Prostate gland (tissue), 2 donors: Measurements from ENCODE around the gene LAGE3. TPM values are rescaled to one million over a fixed set of nuclear protein-coding genes. Genes with fewer than 3 reads are reported as not detected.

ENCODE experiments used
- DNase-seq: peaks from one replicate; pipeline ENCODE4 v3.0.0-alpha.2; 2019; ENCODE audit warnings: low spot score
- H3K27ac ChIP-seq, 2 donors: fragments of 200-600 bp; sonication (generic); 2 replicates each; pipeline ENCODE4 v1.5.1; 2017 to 2019
- H3K27me3 ChIP-seq: fragments of 200-600 bp; sonication (generic); replicated peaks from 2 replicates; pipeline ENCODE4 v1.5.1; 2019; ENCODE audit not compliant: insufficient read depth
- H3K36me3 ChIP-seq, 2 donors: fragments of 200-600 bp; sonication (generic); 1 replicate in 1 of 2; 2 replicates in 1 of 2; pipeline versions ENCODE4 v1.5.1 to v1.8.1; 2017 to 2019
- H3K4me1 ChIP-seq: fragments of 200-600 bp; sonication (generic); replicated peaks from 2 replicates; pipeline ENCODE4 v1.5.1; 2019
- H3K4me3 ChIP-seq, 2 donors: fragments of 200-600 bp; sonication (generic); 2 replicates each; pipeline ENCODE4 v1.5.1; 2017 to 2019
- H3K9me3 ChIP-seq: fragments of 200-600 bp; sonication (generic); 2 replicates; pipeline ENCODE4 v1.5.1; 2017
- CTCF ChIP-seq, 4 experiments: fragments of 200-600 bp in 2 of 4; fragments of 450-650 bp in 2 of 4; sonication (generic) in 2 of 4; IDR thresholded peaks; 1 replicate in 3 of 4; 2 replicates in 1 of 4; pipeline ENCODE4 v1.5.1; 2016 to 2019; ENCODE audit warnings: antibody characterized with exemption in 4 of 4, mild to moderate bottlenecking in 2 of 4, moderate library complexity in 2 of 4
- POLR2A ChIP-seq: fragments of 450-650 bp; IDR thresholded peaks from one replicate; pipeline ENCODE4 v1.6.1; 2016; ENCODE audit warnings: antibody characterized with exemption, mild to moderate bottlenecking
- POLR2AphosphoS5 ChIP-seq: sonication (generic); formaldehyde crosslinking; IDR thresholded peaks from one replicate; pipeline ENCODE4 v1.6.1; 2017; ENCODE audit warnings: antibody characterized with exemption
- WGBS: methylation state at CpG from one replicate; pipeline ENCODE4 v1.1.5; 2018; 5-methylcytosine and 5-hydroxymethylcytosine counted together
- intact Hi-C: fragments of 100-400 bp; cut with DNase I; formaldehyde crosslinking; loops from one replicate; pipeline ENCODE4 v1.14.2; 2022
- total RNA-seq, 2 donors: library from RNA; depleted of rRNA; stranded (reverse); fragments of >200 nt; gene quantifications; one replicate each; pipeline ENCODE4 v1.1.0, GENCODE V29; 2016

LAGE3 gene, protein sequence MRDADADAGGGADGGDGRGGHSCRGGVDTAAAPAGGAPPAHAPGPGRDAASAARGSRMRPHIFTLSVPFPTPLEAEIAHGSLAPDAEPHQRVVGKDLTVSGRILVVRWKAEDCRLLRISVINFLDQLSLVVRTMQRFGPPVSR
- total RNA-seq = 10 to 100 TPM; 39.1 to 44.2 TPM

GRCh38 chrX:154478728-154479622, at the start of gene LAGE3:
Gene LAGE3, minus strand, starts transcription at chrX:154479281. Its CDS starts 366 bp downstream, at chrX:154478915.
- no peak for TF ChIP-seq CTCF (IDR thresholded peaks at IDR 0.05)
- peak; percentile 82 for TF ChIP-seq POLR2A
- TF ChIP-seq POLR2AphosphoS5 = peak; percentile 81
- WGBS = 25% methylated on average over 12 of the region's 85 CpGs
- H3K27me3 ChIP-seq = no peaks in the 10 kb centered on the region
- peak within 1 kb of the TSS; percentile 72 to 73 for H3K27ac ChIP-seq
- H3K4me3 ChIP-seq = peak within 1 kb of the TSS; percentile 41 to 43
- no peaks in the 10 kb centered on the region for H3K4me1 ChIP-seq
- no peaks in the 10 kb centered on the region for H3K9me3 ChIP-seq
- no peaks in the 10 kb centered on the region for H3K36me3 ChIP-seq
- peak; percentile 87 for DNase-seq
- intact Hi-C loops = no loop called here

DNA sequence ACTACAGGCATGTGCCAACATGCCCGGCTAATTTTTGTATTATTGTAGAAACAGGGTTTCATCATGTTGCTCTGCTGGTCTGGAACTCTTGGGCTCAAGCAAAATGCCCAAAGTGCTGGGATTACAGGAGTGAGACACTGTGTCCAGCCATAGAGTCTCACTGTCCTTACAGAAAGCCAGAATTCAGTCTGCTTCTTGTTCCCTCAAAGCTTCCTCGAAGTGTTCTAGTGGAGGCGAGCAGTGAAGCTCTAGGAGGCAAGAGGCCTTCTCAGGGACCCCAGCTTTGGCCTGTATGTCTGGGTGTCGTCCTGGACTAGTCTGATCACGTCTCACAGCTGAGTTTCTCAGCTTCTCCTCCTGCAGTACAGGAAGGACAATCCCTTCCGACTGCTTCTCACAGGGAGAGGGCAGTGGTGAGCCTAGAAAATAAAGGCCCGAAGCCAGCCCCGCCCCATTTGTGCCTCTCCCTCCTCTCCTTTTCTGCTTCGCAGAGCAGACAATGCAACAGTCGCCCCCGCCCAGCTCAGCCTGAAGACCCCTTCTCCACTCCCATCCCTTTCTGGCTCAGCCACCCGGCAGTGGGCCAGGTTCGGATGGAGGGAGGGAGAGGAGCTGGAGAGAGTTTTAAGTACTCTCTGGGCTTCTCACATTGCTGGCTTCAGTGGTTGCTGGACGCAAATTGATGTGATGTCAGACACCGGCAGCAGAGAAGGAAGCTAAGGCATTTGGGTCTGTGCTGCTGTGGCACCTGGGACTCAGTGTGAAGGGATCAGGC, 48.0 kb upstream of the LAGE3 start:
- no peak overlapping the region for H3K4me3 ChIP-seq
- intact Hi-C loops = loop anchor here (1.0 to 5.0 kb wide), 2 partner anchors 35 to 116 kb away; partner anchors contain the start of genes SLC10A3 and TAFAZZIN

DNA sequence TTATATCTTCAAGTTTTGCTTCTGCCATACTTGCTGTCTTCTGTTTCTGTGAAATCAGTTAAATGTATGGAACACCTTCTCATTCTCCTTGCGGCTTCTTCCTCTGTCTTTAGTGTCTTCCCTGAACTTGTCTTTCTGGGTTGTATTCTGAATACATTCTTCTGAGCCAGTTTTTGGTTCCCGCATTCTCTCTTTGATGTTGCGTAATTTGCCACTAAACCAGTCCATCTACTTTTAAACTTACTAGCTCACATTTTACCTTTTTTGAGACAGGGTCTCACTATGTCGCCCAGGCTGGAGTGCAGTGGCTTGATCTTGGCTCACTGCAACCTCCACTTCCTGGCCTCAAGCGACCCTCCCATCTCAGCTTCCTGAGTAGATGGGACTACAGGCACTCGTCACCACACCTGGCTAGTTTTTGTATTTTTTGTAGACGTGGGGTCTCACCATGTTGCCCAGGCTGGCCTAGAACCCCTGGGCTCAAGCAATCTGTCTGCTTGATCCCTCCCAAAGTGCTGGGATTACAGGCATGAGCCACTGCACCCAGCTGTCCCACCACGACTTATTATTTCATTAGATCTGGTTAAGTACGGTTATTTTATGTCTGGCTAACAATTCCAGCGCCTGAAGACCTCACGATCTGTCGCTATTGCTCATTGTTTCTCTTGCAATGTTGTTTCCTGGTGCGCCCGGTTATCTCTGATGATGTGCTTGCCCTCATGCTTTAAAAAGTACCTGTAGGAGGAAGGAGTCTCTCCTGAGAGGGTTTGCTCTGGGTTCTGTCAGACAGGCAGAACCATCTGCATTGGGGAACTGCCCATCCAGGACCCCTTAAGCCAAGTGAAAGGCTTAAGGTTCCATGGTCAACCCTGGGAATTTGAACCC, 46.8 kb upstream of the LAGE3 start:
- Histone ChIP-seq H3K9me3 (no peaks in the 10 kb centered on the region), H3K27me3 (no peaks in the 10 kb centered on the region), H3K4me3 (no peak overlapping the region), H3K27ac (peak overlapping the region; percentile 30 to 74), H3K4me1 (no peaks in the 10 kb centered on the region), H3K36me3 (no peaks in the 10 kb centered on the region)
- WGBS = 63% methylated on average over 14 of the region's 14 CpGs
- TF ChIP-seq CTCF (IDR thresholded peaks at IDR 0.05) (no peak), POLR2A (no peak), POLR2AphosphoS5 (peak; percentile 50)
- peak; percentile 29 for DNase-seq
- intact Hi-C loops = loop anchor here (5.0 kb wide), 1 partner anchor 34 kb away; the partner anchor contains the start of gene SLC10A3

More for the DNA sequence above, 48.0 kb upstream of the LAGE3 start:
- H3K36me3 ChIP-seq = no peaks in the 10 kb centered on the region
- no peaks in the 10 kb centered on the region for H3K27me3 ChIP-seq
- no peaks in the 10 kb centered on the region for H3K9me3 ChIP-seq
- H3K27ac ChIP-seq = peak overlapping the region; percentile 74 to 77
- peak; percentile 72 for DNase-seq
- TF ChIP-seq CTCF (IDR thresholded peaks at IDR 0.05) = peak in 3 of 4 experiments; percentile 32 to 61 (median 60)
- peak; percentile 55 for TF ChIP-seq POLR2AphosphoS5
- peak; percentile 8 for TF ChIP-seq POLR2A
- 1% methylated on average over 9 of the region's 15 CpGs for WGBS
- no peaks in the 10 kb centered on the region for H3K4me1 ChIP-seq

- H3K9me3 ChIP-seq = no peaks in the 10 kb centered on the region
- TF ChIP-seq POLR2A = no peak
- TF ChIP-seq CTCF (IDR thresholded peaks at IDR 0.05) = no peak
- no peak for TF ChIP-seq POLR2AphosphoS5
- no peaks in the 10 kb centered on the region for H3K4me1 ChIP-seq
- intact Hi-C loops = no loop called here
- H3K36me3 ChIP-seq = no peaks in the 10 kb centered on the region
- H3K4me3 ChIP-seq = no peak overlapping the region
- no peak overlapping the region for H3K27ac ChIP-seq
- WGBS = 89% methylated on average over 8 of the region's 8 CpGs
- no peak for DNase-seq
- H3K27me3 ChIP-seq = no peaks in the 10 kb centered on the region
These were observed 40.3 kb upstream of the LAGE3 start for GRCh38 chrX:154519389-154519788.
